K562 (cell line): ENCODE data around the gene LHX3. TPM values are rescaled to one million over a fixed set of nuclear protein-coding genes. Genes with fewer than 3 reads are reported as not detected.

Experiments used
- ETV1 ChIP-seq: fragments of 450-650 bp; conservative IDR thresholded peaks from 2 replicates; pipeline ENCODE4 v1.6.1; 2016; ENCODE audit warnings: missing genetic modification characterization, control low read depth, low read depth, missing compliant biosample characterization
- ETV6 ChIP-seq, 3 experiments: fragments of 150-350 bp in 1 of 3; sonication (generic) in 1 of 3; formaldehyde crosslinking in 1 of 3; IDR thresholded peaks; 2 replicates each; pipeline versions ENCODE4 v1.6.1 to v1.8.0; 2014 to 2022; ENCODE audit warnings: borderline replicate concordance in 2 of 3, low read depth in 2 of 3, antibody characterized with exemption in 1 of 3, low read length in 1 of 3, mild to moderate bottlenecking in 1 of 3, missing genetic modification reagents in 1 of 3
- MCM7 ChIP-seq, 2 experiments: fragments of 450-650 bp; IDR thresholded peaks; 2 replicates each; pipeline ENCODE4 v1.6.1; 2016 to 2018
- MTF1 ChIP-seq: fragments of 250-450 bp; sonication (Bioruptor Pico); IDR thresholded peaks from 2 replicates; pipeline ENCODE4 v1.9.0; 2021; ENCODE audit warnings: moderate library complexity, mild to moderate bottlenecking, inconsistent platforms, borderline replicate concordance
- XRCC3 ChIP-seq: fragments of 450-650 bp; IDR thresholded peaks from 2 replicates; pipeline ENCODE4 v1.6.1; 2017; ENCODE audit warnings: mild to moderate bottlenecking, moderate library complexity
- ZBTB49 ChIP-seq: sonication (generic); formaldehyde crosslinking; IDR thresholded peaks from 2 replicates; pipeline ENCODE4 v1.8.0; 2022; ENCODE audit warnings: missing genetic modification reagents, mild to moderate bottlenecking, borderline replicate concordance
- ZNF263 ChIP-seq: sonication (generic); formaldehyde crosslinking; IDR thresholded peaks from 2 replicates; pipeline ENCODE4 v1.8.0; 2022; ENCODE audit warnings: mild to moderate bottlenecking, missing genetic modification reagents, borderline replicate concordance
- ZNF41 ChIP-seq: fragments of 250-450 bp; sonication (Bioruptor Pico); conservative IDR thresholded peaks from 2 replicates; pipeline ENCODE4 v1.4.0; 2020; ENCODE audit warnings: mild to moderate bottlenecking
- polyA plus RNA-seq, 8 experiments: library from polyadenylated mRNA; depleted of rRNA in 4 of 8; stranded (reverse) in 5 of 8; unstranded in 3 of 8; fragments of >200 nt; fragmentation: Nextera tagmentation in 2 of 8; fragmentation: Illumina TruSeq in 1 of 8; extraction: Ambion mirVana in 2 of 8; extraction: Trizol in 1 of 8; gene quantifications; 2 replicates each; pipeline versions ENCODE4 v1.2.1 to v1.2.3, GENCODE V29; 2011 to 2014; ENCODE audit warnings: inconsistent platforms in 1 of 8, missing spikeins in 1 of 8
- total RNA-seq, 7 experiments: library from RNA; depleted of rRNA in 6 of 7; stranded (reverse); fragments of >200 nt in 6 of 7; fragmentation: Illumina TruSeq in 2 of 7; extraction: Trizol in 2 of 7; gene quantifications; 2 replicates each; pipeline versions ENCODE4 v1.2.1 to v1.2.3, GENCODE V29; 2011 to 2021; ENCODE audit warnings: low replicate concordance in 1 of 7
- TF ChIP-seq, protein P1 (sequence below): fragments of 450-650 bp; IDR thresholded peaks from 2 replicates; pipeline ENCODE4 v1.6.1; 2016; ENCODE audit warnings: mild to moderate bottlenecking, moderate library complexity
- TF ChIP-seq, protein P2 (sequence below): fragments of 200-400 bp; formaldehyde crosslinking; IDR thresholded peaks from 2 replicates; pipeline ENCODE4 v1.6.1; 2017; ENCODE audit warnings: mild to moderate bottlenecking, low read depth, low read length, moderate library complexity

The LHX3 gene
- total and polyA plus RNA-seq, 9 of the 15 experiments (the other 6 are each of a cell fraction or from before 2014, with no cell fraction given): 0.09 TPM; not detected in 8

DNA sequence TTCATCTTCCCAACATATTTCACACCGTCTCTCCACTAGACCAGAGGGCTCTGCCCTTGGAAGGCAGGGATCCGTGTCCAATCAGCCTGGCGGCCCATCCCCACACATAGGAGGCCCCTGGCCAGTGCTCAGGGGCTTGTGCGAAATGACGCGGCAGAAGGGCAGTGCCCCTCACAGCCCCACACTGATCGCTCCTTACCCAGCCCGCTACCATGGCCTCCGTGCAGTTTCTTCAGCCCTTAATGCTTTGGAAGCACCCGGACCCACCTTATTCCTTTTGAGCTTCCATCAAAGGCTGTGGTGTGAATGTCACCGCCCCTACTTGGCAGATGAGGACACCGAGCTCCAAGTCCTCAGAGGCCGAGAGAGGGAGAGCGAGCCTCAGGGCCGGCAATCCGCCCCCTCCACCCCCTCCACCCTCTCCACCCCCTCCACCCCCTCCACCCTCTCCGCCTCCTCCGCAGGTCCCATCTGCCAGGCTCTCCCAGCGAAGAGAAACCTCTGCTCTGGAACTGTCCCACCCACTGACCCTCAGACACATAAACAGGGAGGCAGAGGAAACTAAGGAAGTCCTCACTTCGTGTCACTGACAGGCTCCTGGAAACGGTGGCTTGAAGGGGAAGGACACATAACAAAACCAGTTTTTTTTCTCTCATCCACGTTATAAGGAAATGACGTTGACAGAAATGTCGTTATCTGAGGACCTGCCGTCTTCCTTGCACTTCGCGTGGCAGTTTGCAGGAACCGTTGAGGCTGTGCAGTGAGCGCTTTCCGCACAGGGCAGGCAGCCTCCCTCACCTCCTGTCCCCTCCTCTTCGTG, 26.8 kb upstream of the LHX3 start (continued):
- TF ChIP-seq ZNF41 (CRISPR knock-in tag) (no peak), MCM7 (IDR thresholded peaks at IDR 0.05) (no peak), ZNF263 (CRISPR knock-in tag) (no peak), ETV1 (tag) (peak; percentile 32), XRCC3 (no peak), ETV6 (IDR thresholded peaks at IDR 0.05; ENCODE audit: borderline replicate concordance in 1 of 2, low read depth in 2 of 2, low read length in 1 of 2) (no peak), ETV6 (CRISPR knock-in tag; IDR thresholded peaks at IDR 0.05; ENCODE audit: borderline replicate concordance) (no peak), ZBTB49 (CRISPR knock-in tag) (no peak), MTF1 (CRISPR knock-in tag) (no peak)
- TF ChIP-seq, protein P1, sequence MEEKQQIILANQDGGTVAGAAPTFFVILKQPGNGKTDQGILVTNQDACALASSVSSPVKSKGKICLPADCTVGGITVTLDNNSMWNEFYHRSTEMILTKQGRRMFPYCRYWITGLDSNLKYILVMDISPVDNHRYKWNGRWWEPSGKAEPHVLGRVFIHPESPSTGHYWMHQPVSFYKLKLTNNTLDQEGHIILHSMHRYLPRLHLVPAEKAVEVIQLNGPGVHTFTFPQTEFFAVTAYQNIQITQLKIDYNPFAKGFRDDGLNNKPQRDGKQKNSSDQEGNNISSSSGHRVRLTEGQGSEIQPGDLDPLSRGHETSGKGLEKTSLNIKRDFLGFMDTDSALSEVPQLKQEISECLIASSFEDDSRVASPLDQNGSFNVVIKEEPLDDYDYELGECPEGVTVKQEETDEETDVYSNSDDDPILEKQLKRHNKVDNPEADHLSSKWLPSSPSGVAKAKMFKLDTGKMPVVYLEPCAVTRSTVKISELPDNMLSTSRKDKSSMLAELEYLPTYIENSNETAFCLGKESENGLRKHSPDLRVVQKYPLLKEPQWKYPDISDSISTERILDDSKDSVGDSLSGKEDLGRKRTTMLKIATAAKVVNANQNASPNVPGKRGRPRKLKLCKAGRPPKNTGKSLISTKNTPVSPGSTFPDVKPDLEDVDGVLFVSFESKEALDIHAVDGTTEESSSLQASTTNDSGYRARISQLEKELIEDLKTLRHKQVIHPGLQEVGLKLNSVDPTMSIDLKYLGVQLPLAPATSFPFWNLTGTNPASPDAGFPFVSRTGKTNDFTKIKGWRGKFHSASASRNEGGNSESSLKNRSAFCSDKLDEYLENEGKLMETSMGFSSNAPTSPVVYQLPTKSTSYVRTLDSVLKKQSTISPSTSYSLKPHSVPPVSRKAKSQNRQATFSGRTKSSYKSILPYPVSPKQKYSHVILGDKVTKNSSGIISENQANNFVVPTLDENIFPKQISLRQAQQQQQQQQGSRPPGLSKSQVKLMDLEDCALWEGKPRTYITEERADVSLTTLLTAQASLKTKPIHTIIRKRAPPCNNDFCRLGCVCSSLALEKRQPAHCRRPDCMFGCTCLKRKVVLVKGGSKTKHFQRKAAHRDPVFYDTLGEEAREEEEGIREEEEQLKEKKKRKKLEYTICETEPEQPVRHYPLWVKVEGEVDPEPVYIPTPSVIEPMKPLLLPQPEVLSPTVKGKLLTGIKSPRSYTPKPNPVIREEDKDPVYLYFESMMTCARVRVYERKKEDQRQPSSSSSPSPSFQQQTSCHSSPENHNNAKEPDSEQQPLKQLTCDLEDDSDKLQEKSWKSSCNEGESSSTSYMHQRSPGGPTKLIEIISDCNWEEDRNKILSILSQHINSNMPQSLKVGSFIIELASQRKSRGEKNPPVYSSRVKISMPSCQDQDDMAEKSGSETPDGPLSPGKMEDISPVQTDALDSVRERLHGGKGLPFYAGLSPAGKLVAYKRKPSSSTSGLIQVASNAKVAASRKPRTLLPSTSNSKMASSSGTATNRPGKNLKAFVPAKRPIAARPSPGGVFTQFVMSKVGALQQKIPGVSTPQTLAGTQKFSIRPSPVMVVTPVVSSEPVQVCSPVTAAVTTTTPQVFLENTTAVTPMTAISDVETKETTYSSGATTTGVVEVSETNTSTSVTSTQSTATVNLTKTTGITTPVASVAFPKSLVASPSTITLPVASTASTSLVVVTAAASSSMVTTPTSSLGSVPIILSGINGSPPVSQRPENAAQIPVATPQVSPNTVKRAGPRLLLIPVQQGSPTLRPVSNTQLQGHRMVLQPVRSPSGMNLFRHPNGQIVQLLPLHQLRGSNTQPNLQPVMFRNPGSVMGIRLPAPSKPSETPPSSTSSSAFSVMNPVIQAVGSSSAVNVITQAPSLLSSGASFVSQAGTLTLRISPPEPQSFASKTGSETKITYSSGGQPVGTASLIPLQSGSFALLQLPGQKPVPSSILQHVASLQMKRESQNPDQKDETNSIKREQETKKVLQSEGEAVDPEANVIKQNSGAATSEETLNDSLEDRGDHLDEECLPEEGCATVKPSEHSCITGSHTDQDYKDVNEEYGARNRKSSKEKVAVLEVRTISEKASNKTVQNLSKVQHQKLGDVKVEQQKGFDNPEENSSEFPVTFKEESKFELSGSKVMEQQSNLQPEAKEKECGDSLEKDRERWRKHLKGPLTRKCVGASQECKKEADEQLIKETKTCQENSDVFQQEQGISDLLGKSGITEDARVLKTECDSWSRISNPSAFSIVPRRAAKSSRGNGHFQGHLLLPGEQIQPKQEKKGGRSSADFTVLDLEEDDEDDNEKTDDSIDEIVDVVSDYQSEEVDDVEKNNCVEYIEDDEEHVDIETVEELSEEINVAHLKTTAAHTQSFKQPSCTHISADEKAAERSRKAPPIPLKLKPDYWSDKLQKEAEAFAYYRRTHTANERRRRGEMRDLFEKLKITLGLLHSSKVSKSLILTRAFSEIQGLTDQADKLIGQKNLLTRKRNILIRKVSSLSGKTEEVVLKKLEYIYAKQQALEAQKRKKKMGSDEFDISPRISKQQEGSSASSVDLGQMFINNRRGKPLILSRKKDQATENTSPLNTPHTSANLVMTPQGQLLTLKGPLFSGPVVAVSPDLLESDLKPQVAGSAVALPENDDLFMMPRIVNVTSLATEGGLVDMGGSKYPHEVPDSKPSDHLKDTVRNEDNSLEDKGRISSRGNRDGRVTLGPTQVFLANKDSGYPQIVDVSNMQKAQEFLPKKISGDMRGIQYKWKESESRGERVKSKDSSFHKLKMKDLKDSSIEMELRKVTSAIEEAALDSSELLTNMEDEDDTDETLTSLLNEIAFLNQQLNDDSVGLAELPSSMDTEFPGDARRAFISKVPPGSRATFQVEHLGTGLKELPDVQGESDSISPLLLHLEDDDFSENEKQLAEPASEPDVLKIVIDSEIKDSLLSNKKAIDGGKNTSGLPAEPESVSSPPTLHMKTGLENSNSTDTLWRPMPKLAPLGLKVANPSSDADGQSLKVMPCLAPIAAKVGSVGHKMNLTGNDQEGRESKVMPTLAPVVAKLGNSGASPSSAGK: peak; percentile 65
- TF ChIP-seq, protein P2, sequence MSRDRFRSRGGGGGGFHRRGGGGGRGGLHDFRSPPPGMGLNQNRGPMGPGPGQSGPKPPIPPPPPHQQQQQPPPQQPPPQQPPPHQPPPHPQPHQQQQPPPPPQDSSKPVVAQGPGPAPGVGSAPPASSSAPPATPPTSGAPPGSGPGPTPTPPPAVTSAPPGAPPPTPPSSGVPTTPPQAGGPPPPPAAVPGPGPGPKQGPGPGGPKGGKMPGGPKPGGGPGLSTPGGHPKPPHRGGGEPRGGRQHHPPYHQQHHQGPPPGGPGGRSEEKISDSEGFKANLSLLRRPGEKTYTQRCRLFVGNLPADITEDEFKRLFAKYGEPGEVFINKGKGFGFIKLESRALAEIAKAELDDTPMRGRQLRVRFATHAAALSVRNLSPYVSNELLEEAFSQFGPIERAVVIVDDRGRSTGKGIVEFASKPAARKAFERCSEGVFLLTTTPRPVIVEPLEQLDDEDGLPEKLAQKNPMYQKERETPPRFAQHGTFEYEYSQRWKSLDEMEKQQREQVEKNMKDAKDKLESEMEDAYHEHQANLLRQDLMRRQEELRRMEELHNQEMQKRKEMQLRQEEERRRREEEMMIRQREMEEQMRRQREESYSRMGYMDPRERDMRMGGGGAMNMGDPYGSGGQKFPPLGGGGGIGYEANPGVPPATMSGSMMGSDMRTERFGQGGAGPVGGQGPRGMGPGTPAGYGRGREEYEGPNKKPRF: no peak
